GM12892 (cell line): ENCODE results near the gene FRMPD4.

ENCODE experiments used
- POLR2A ChIP-seq: IDR thresholded peaks from 2 replicates; pipeline ENCODE4 v1.6.1; 2011; ENCODE audit warnings: low read depth, low read length, control low read depth
- POLR2AphosphoS5 ChIP-seq: IDR thresholded peaks from 2 replicates; pipeline ENCODE4 v1.6.1; 2011; ENCODE audit warnings: low read depth, low read length, control low read depth

DNA sequence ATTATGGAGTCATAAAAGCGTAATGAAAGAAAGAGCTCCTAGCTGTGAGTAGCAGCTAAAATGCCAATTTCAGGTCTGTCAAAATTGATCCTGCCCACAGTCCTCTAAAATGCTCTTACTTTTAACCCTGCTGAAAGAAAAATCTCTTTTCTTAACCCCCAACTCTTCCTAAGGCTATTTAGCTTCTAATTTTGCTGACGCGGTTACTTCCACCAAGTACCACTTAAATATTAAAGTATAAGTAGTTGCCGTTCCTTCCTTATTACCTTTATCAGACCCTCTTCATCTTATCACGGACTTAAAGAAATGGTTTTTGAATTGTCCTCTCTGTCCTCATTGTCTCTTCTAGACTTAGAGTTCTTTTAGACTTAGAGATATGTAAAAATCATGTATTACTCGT lies 272.2 kb downstream of the FRMPD4 start:
- TF ChIP-seq POLR2A (no peak), POLR2AphosphoS5 (no peak)
